Superior temporal gyrus (tissue), 1 donor: ENCODE data around the gene MAFG.
"Not testable (repeated sequence)": the region's sequence is repeated elsewhere in the genome, so short reads cannot be mapped to it uniquely, and the experiment has no call there.

Experiments
- DNase-seq: peaks from one replicate; pipeline ENCODE4 v3.0.0-alpha.2; 2016; ENCODE audit errors: extremely low spot score

The MAFG gene

DNA sequence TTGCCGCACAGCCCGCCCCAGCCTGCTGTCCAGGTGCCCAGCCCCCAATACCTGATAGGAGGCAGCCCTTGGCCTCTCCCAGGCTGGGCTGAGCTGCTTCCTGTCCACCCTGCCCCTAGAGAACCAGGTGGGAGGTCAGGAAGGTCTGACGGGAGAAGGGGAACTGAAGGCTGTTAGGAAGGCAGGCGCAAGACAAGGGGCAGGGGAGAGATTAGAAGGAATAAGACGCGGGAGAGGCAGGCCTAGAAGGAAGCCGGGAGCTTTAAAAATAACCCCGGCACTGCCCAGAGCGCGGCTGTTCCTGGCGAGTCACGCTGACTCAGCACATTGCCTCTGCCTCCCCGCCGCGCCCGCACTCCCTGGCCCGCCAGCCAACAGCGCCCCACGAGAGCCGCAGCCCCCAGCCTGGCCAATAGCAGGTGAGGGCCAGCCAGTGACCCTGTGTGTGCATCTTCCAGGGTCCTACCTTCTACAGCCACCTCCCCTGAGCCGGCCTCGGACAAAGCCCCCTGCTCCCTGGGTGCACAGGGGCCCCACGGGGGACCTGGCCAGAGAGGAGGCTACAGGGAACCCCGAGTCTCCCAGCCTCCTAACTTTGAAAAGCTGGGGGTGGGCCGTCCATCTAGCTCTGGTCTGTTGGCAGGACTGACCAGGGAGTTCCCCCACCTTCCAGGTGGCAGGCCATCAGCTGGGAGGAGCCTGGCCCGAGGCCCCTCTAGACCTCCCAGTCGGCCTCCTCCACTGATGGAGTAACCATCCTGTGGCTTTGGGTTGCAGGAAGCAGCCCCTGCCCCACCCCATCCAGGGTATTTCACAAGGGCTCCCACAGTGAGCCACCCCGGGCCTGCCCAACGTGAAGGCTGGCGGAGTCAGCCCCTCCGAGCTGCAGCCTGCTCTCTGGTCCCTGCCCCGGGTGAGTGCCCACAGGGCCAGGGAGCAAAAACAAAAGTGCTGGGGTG lies 4.0 kb downstream of the MAFG start:
- DNase-seq = peak; percentile 30

DNA sequence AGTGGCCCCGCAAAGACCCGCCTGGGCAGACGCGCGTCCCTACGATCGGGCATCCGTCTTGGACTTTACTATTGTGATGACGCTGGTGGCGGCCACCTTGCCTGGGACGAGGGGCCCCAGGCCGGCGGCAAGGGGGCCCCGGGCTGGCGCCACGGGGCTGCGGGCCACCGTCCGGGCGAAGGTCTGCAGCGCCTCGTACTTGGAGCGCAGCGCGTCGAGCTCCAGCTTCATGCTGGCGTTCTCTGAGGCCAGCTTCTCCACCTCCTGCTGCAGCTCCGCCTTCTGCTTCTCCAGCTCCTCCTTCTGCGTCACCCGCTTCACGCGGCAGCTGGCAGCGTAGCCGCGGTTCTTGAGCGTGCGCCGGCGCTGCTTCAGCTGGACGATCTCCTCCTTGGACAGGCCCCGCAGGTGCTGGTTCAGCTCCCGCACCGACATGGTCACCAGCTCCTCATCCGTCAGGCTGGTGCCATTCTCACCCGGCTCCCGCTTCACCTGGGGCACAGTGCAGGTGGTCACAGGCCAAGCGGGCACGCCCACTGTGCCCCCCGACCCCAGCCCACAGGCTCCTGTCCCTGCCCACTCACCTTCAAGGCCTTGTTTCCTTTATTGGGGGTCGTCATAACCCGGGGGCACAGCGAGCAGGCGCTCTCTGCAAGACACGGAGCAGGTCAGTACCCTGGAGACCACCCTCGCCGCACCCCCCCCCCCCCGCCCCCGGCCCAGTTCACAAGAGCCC lies 4.8 kb downstream of the MAFG start:
- DNase-seq = no peak

DNA sequence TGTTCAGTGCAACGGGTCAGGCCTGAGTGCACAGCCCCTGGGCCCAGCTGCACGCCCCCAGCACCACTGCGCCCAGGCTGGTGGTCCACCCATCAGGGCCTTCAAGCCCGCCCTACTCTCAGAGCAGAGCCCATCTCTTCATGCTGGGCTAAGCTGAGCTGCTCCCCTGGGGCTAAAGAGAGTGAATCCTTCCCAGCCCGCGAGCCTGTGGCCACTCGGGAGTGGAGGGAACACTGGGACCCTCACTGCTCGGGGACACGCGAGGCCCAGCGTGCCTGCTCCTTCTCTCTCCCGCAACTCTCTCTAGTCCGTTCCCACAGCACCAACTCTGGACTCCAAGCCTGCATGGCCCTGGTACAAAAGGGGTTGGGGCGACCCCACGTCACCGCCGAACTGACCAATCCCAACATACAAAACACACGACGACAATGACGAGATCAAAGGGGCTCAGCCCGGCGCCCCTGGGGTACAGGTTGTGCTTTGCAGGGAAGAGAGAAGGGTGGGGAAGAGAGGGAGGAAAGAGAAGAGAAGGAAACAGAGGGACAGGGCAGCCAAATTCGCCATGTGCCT lies 5.5 kb downstream of the MAFG start:
- no peak for DNase-seq

- DNase-seq = no peak
Measured at GRCh38 chr17:81921537-81921862, 6.0 kb downstream of the MAFG start.

DNA sequence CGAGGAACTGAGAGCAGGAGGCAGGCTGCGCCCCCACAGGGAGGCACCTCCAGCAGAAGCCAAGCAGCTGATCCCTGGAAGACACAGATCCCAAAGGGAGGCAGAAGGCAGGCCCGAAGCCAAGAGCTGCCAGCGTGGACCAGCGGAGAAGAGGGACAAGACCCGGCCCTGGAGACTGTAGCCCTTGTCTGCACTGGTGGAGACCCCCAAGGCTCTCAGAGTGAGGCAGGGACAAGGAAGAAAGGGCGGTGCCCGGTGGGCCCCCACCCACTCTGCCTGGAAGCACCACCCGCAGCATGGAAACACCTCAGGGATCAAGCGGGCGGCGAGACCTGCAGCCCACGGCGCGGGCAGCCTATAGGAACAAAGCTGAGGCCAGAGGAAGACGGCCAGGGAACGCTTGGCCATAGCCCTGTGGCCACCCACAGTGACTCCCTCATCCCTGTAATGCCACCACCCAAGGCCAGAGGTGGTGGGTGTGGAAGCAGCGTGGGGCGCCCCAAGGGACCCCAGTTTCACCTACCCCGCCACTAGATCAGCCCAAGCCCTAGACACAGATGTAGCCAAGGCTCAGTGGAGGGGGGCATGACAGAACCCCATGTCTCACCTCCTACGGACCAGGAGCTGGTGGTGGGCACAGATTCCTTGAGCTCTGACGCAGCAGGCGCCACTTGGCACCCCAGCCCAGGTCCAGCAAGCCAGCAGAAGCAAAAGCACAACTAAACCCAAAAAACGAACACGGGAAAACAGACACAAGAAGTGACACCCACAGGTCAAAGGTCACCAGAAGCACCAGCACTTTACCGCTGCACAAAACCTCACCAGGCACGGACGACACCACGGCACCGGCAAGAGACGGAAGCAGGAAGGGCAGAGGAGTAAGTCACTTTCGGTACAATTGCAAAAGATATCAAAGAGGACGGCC lies 6.7 kb downstream of the MAFG start:
- DNase-seq = no peak

DNA sequence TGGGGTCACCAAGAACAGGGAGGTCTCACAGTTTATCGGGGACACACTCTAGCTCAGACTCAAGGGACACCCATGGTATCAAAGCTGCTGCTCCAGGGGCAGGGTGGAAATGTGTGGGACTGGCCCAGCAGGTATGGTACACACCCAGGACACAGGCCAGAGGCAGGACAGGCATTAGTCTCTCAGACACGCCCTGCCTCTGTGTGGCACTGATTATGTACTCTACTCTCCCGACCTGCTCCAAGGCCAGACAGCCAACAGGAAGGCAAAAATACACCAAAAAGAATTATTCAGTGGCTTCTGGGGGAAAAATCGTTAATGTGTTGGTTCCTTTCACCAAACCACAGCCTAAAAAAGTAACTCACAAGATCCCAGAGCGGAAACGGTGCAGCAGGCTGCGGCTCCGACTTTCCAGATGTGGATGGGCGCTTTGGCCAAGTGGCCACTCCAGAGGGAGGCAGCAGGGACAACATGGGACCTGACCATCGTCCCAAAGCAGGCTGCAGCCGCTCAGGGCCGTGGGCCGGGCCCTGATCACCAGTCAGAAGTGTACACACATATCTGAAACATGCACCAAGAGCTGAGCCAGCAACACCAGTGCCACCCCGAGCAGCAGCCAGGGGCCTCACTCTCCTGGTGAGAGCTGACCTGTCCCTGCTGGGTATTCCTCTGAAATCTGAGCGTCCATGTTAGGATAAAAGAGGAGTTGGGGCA lies 8.5 kb downstream of the MAFG start:
- DNase-seq = no peak

DNA sequence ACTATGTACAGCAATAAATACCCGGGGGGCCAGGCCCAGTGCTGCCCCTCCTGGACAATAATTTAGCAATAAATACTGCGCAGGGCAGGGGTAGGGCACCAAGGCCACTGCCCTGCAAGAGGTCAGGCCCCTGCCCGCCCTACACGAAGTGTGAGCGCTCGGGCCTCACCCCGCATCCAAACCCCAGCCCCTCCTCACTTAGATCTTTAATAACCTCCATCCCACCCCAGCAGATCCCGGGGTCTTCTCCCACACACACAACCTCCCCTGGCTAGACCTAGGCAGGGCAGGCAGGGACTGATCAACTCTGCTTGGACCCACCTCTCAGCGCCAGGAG lies 9.2 kb downstream of the MAFG start:
- not testable (repeated sequence) for DNase-seq

- DNase-seq = peak; percentile 89
Measured at GRCh38 chr17:81917565-81918332, 9.8 kb downstream of the MAFG start, which contains the start of gene SIRT7. Gene SIRT7 (minus strand): TSS chr17:81918176. CDS start chr17:81918131, 45 bp downstream.

- DNase-seq = no peak
Measured at GRCh38 chr17:81916234-81917001, 11.1 kb downstream of the MAFG start.

- DNase-seq = no peak
Measured at GRCh38 chr17:81915331-81915730, 12.2 kb downstream of the MAFG start.

DNA sequence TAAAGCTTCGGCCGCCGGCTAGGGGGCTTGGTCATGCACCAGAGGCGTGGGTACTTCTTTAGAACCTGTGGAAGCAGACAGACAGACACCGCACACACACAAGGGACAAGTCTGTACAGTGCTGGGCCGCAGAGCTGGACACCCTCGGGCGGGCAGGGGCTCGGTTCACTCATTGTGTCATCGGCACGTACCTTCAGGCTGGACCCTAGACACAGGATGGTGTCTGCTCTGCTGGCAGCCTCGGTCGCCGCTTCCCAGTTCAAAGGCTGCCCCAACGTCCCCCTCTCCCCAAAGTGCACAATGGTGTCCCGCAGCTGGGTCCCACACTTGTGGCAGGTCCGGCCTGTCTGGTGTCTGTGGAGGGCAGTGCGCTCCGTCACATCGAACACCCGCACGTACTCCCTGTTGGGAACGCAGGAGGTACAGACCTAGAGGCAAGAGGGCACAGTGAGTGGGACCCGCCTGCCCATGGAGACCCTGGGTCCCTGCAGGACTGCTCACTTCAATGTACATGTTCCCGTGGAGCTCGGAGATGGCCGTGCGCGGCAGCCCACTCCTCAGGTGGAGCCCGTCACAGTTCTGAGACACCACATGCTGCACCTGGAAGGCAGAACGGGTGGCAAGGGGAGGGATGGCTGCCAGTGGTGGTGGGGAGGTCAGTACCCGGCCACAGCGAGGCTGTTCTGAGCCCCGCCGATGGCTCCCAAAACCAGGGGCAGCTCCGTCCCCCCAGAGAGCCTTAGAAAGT lies 13.3 kb downstream of the MAFG start:
- DNase-seq = no peak

DNA sequence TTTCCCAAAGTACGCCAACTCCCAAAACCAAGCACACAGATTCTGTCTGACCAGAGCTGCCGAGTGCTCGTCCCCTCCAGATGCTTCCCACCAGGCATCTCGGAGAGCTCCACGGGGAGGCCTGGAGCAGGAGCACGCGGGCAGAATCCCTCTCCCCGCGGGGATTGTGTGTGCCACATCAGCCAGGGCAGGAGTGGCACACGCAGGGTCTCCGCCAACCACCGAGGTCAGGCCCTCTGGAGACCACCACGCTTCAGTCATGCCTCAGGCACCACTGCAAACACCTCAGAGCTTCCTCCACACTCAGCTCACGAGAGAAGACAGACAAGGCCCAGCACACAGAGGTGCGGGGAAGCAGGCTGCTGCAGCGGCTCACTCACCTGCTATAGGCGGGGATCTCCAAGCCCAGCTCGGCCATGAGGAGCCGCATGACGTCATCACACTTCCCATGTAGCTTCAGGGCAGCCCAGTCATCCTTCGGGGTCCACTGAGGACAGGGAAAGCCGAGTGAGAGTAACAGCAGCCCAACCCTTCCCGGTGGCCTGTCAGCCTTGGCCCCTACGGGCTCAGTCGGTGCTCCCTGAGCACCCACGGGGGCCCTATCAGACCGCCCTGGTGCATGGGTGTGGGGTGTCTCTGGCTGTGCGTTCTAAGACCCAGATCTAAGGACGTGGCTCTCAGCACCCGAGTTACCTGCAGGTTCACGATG lies 14.0 kb downstream of the MAFG start:
- no peak for DNase-seq

GRCh38 chr17:81912441-81913309 lies 14.9 kb downstream of the MAFG start:
- DNase-seq = no peak

DNA sequence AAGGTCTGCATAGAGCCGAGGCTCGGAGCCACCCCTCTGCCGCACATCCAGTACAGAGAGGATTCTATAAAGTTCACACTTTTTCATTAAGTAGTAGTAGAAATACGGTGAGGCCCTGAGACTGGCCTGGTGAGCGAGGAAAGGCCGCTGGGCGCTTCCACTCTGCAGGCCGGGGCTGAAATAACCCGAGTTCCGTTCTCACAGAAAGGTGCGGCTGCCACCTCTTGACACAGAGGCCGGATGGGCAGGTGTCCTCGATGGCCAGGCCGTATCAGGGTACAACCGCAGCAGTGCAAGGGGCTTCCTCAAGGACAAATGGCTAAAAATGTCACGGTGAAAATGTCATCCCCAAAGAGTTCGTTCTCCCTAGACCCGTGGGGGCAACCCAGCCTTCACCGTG lies 15.6 kb downstream of the MAFG start:
- no peak for DNase-seq

DNA sequence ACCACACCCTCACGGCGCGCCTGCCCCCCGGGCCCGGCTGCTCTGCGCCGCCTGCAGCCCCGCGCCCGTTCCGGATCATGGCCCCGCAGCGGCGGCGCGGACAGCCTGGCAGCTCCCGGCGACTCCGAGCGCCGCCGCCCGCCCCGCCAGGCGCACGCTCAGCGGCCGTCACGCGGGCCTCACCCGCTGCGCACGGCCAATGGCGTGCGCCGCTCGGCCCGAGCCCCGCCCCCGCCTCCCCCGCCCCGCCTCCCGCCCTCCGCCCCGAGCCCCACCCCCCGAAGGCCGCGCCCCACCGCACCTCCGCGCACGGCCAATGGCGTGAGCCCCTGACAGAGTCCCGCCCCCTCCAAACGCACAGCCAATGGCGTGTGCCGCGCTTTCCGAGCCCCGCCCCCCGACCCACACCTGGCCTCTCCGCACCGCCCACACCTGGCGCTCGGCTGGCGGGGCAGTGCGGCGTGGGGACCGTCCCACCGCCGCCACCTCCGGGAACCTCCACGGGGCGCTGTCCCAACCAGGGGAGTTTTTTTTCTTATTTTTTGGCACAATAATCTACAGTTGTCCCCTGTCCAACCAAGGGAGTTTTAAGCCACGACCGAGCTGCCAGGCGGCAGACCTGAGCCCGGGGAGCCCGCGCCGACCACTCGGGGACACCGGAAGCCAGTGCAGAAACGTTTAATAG lies 16.1 kb downstream of the MAFG start, which contains the start of gene PCYT2:
PCYT2 (minus strand) TSS at position 123 of the 685 bp plus-strand sequence; CDS start at position 79, 44 bp downstream.
- DNase-seq = peak; percentile 83

DNA sequence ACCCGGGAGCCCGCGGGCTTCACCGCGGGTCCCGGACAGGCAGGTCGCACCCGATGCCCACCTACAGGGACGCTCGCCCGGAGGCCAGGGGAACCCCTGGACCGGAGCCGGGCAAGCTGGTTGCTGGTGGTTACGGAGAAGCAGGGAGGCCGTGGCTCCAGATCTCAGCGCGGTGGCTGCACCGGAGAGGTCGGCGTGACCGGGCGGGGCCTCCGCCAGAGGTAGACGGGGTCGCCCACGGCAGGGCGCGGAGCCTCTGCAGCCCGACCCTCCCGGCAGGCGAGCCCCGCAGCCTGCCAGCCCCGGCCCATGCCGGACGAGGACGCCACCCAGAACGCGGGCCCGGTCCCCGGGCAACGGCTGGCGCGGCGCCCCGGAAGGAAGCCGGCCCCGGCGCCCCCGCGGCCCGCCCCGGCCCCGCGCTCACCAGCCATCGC lies 16.7 kb downstream of the MAFG start:
- DNase-seq = no peak
